ENCODE results near the gene MRPS18A.

The MRPS18A gene

DNA sequence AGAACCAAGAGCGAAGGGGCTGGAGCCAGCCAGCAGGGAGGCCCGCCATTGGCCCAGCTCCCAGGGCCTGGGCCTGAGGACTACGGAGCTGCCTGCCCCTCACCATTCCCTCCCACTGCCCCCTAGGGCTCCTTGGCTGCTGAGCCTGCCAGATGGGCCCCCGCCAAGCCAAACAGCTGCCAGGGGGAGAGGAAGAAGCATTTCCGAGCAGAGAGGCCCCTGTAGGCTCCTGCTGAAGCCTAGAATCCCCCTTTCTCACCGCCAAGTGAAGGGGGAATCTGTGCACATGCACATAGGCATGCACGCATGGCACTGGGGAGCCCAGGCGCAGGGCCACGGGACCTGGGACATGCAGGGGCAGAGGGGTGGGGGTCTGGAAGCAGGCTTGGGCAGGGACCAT, 28.5 kb upstream of the MRPS18A start:
- H3K4me3 ChIP-seq (ENCODE audit: low read depth, low read length): no peak overlapping the region
- TF ChIP-seq MAX (IDR thresholded peaks at IDR 0.05; ENCODE audit: low read depth, low read length): no peak
- TF ChIP-seq MYC (IDR thresholded peaks at IDR 0.05; ENCODE audit: low read depth, low read length): no peak
- no peak for TF ChIP-seq POLR2A (IDR thresholded peaks at IDR 0.05; ENCODE audit: extremely low read depth, insufficient read length)
- TF ChIP-seq, protein P1, sequence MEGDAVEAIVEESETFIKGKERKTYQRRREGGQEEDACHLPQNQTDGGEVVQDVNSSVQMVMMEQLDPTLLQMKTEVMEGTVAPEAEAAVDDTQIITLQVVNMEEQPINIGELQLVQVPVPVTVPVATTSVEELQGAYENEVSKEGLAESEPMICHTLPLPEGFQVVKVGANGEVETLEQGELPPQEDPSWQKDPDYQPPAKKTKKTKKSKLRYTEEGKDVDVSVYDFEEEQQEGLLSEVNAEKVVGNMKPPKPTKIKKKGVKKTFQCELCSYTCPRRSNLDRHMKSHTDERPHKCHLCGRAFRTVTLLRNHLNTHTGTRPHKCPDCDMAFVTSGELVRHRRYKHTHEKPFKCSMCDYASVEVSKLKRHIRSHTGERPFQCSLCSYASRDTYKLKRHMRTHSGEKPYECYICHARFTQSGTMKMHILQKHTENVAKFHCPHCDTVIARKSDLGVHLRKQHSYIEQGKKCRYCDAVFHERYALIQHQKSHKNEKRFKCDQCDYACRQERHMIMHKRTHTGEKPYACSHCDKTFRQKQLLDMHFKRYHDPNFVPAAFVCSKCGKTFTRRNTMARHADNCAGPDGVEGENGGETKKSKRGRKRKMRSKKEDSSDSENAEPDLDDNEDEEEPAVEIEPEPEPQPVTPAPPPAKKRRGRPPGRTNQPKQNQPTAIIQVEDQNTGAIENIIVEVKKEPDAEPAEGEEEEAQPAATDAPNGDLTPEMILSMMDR (IDR thresholded peaks at IDR 0.05; ENCODE audit: low read depth, low read length): no peak
- DNase-seq (ENCODE audit: low read depth): no peak

GRCh38 chr6:43715056-43715788, 27.6 kb upstream of the MRPS18A start:
- no peak overlapping the region for H3K4me3 ChIP-seq (ENCODE audit: low read depth, low read length)
- no peak for DNase-seq (ENCODE audit: low read depth)
- TF ChIP-seq, protein P1 (IDR thresholded peaks at IDR 0.05; ENCODE audit: low read depth, low read length): no peak

DNA sequence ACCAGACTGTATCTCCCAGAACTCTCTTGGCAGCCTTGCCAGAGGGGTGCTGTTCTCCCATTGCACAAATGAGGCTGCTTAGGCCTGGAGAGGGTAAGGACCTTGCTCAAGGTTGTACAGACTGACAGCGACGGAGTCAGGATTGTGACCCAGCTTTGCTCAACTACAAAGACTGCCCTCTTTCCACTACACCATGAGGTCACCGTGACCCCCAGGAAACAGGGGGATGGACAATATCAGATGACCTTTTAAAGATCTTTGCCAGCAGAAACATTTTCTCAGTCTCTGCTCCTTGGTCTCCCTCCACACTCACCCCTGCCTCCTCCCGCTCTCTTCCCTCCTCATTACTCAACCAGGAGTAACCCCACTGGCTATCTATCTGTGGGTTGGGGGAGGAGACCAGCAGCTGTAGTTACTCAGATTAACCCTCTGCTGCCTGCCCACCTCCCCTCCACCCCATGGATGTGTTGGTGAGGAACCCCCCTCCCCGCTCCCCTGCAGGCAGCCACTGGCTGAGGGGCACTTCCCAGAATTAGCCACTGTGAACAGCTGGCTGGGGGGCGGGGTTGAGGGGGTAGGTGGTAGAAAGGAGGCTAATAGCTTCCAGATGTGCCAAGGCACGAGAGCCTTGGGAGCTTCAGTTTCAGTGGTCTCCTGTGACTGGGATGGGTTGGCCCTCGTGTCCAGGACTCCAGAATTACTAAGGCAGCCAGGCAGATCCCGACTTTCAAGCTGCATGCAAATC, 26.9 kb upstream of the MRPS18A start:
- no peak overlapping the region for H3K4me3 ChIP-seq (ENCODE audit: low read depth, low read length)
- TF ChIP-seq, protein P1 (IDR thresholded peaks at IDR 0.05; ENCODE audit: low read depth, low read length): no peak
- TF ChIP-seq MYC (IDR thresholded peaks at IDR 0.05; ENCODE audit: low read depth, low read length) (no peak), MAX (IDR thresholded peaks at IDR 0.05; ENCODE audit: low read depth, low read length) (no peak), POLR2A (IDR thresholded peaks at IDR 0.05; ENCODE audit: extremely low read depth, insufficient read length) (no peak)
- DNase-seq (ENCODE audit: low read depth): peak; percentile 69

DNA sequence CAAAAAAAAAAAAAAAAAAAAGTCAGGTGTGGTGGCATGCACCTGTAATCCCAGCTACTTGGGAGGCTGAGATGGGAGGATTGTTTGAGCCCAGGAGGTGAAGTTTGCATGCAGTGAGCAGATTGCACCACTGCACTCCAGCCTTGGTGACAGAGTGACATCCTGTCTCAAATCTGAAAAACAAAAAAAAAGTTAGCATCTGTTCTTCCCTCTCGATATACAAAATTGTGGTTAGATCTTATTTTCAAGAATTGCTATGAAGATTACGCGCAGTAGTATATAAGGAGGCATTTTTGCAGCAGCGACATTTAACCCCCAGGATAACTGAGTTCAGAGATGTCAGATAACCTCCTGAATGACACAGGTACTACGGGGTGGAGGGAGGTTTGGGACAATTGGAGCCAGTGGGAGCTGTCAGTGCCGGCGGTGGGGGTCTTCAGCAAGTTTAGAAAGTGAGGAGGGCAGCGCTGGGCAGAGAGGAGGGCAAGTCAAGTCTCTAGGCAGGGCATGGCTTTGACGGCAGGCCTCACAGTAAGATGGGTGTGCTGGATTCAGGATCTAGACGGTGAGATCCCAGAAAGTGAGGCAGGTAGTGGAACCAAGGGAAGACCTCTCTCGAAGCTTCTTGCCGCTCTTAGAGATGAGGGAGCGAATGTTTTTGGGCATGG, 26.2 kb upstream of the MRPS18A start:
- no peak for TF ChIP-seq MAX (IDR thresholded peaks at IDR 0.05; ENCODE audit: low read depth, low read length)
- no peak for TF ChIP-seq MYC (IDR thresholded peaks at IDR 0.05; ENCODE audit: low read depth, low read length)
- TF ChIP-seq, protein P1 (IDR thresholded peaks at IDR 0.05; ENCODE audit: low read depth, low read length): no peak
- no peak for TF ChIP-seq POLR2A (IDR thresholded peaks at IDR 0.05; ENCODE audit: extremely low read depth, insufficient read length)
- no peak for DNase-seq (ENCODE audit: low read depth)
- no peak overlapping the region for H3K4me3 ChIP-seq (ENCODE audit: low read depth, low read length)

DNA sequence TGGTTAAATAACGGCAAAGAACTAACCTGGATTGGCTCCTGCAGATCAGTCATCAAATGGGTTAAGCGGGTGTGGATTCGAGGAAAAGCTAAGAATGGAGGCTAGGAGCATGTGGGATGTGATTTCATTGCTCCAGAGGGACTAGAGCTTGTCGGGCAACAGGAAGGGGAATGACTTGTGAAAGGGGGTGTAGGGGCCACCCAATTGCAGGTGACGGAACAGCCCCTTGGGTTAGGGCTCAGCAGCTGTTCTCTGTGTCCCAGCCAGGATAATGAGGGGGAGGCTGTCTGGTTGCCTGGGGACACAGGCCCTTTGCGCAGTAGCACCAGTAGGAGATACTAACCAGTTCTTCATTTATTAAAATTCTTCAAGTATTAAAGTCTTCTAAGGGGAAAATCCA, 25.0 kb upstream of the MRPS18A start:
- H3K4me3 ChIP-seq (ENCODE audit: low read depth, low read length): no peak overlapping the region
- TF ChIP-seq MAX (IDR thresholded peaks at IDR 0.05; ENCODE audit: low read depth, low read length) (no peak), POLR2A (IDR thresholded peaks at IDR 0.05; ENCODE audit: extremely low read depth, insufficient read length) (no peak), MYC (IDR thresholded peaks at IDR 0.05; ENCODE audit: low read depth, low read length) (no peak)
- TF ChIP-seq, protein P1 (IDR thresholded peaks at IDR 0.05; ENCODE audit: low read depth, low read length): no peak
- no peak for DNase-seq (ENCODE audit: low read depth)
